B cell (primary cell): ENCODE measurements around the gene ELK4. TPM values are rescaled to one million over a fixed set of nuclear protein-coding genes. Genes with fewer than 3 reads are reported as not detected.

Experiments
- ATAC-seq: fragments of 200-7000 bp; cut with Tn5 transposase; one replicate; pipeline ENCODE4 v1.10.0; 2021; ENCODE audit warnings: low read depth, mild to moderate bottlenecking, moderate number of reproducible peaks, moderate library complexity
- CTCF ChIA-PET: fragments of 350-600 bp; sonication (Branson Sonifier 250); formaldehyde crosslinking; loops from one replicate; lab custom pipeline; 2021; ENCODE audit warnings: antibody characterized with exemption, inconsistent platforms; lab: Charles Lee
- POLR2A ChIA-PET: fragments of 350-600 bp; sonication (Branson Sonifier 250); formaldehyde crosslinking; loops from one replicate; lab custom pipeline; 2021; ENCODE audit warnings: antibody characterized with exemption; lab: Charles Lee
- DNase-seq: peaks from one replicate; pipeline ENCODE4 v3.0.0; 2013
- H2AFZ ChIP-seq: 2 replicates; pipeline ENCODE4 v1.6.1; 2012; ENCODE audit warnings: mild to moderate bottlenecking, low read depth, low read length; ENCODE audit not compliant: insufficient read depth, poor library complexity, severe bottlenecking
- H3K27ac ChIP-seq, 2 donors: 1 replicate in 1 of 2; 2 replicates in 1 of 2; pipeline ENCODE4 v1.5.1; 2012 to 2013; ENCODE audit warnings: low read length in 2 of 2, mild to moderate bottlenecking in 2 of 2, moderate library complexity in 1 of 2
- H3K27me3 ChIP-seq, 4 experiments: fragments of 200-600 bp in 1 of 4; sonication (generic) in 1 of 4; replicated peaks in 1 of 4; 1 replicate in 2 of 4; 2 replicates in 2 of 4; pipeline versions ENCODE4 v1.6.1 to v1.7.0; 2013 to 2016; ENCODE audit warnings: low read length in 3 of 4, mild to moderate bottlenecking in 2 of 4, mixed read lengths in 1 of 4, moderate library complexity in 1 of 4; ENCODE audit not compliant: insufficient read depth in 4 of 4, control insufficient read depth in 3 of 4; ENCODE audit errors: control extremely low read depth in 1 of 4
- H3K36me3 ChIP-seq, 2 experiments: replicated peaks in 1 of 2; 1 replicate in 1 of 2; 2 replicates in 1 of 2; pipeline versions ENCODE4 v1.6.1 to v1.7.1; 2013; ENCODE audit warnings: low read length in 1 of 2; ENCODE audit not compliant: insufficient read depth in 2 of 2, control insufficient read depth in 1 of 2; ENCODE audit errors: control extremely low read depth in 1 of 2, extremely low read depth in 1 of 2
- H3K4me1 ChIP-seq, 2 donors: fragments of 200-600 bp in 1 of 2; sonication (generic) in 1 of 2; 1 replicate in 1 of 2; 2 replicates in 1 of 2; pipeline versions ENCODE4 v1.5.1 to v1.6.1; 2013 to 2017; ENCODE audit warnings: low read length in 2 of 2; ENCODE audit not compliant: control insufficient read depth in 2 of 2, insufficient read depth in 2 of 2
- H3K4me2 ChIP-seq: replicated peaks from 2 replicates; pipeline ENCODE3; 2012; ENCODE audit warnings: mild to moderate bottlenecking, low read depth, low read length; ENCODE audit not compliant: poor library complexity, severe bottlenecking
- H3K4me3 ChIP-seq, 5 experiments: fragments of 200-600 bp in 1 of 5; sonication (generic) in 1 of 5; 1 replicate in 3 of 5; 2 replicates in 2 of 5; pipeline versions ENCODE4 v1.5.1 to v1.7.0; 2011 to 2016; ENCODE audit warnings: low read length in 4 of 5, mild to moderate bottlenecking in 4 of 5, low read depth in 2 of 5, control low read depth in 1 of 5, moderate library complexity in 1 of 5; ENCODE audit not compliant: insufficient read depth in 1 of 5; ENCODE audit errors: control extremely low read depth in 1 of 5, extremely low read depth in 1 of 5
- H3K79me2 ChIP-seq: fragments of 200-600 bp; sonication (generic); one replicate; pipeline ENCODE4 v1.6.0; 2016; ENCODE audit warnings: low read length; ENCODE audit not compliant: control insufficient read depth, insufficient read depth
- H3K9ac ChIP-seq: fragments of 200-600 bp; sonication (generic); 2 replicates; pipeline ENCODE4 v1.6.1; 2017; ENCODE audit warnings: mild to moderate bottlenecking, low read length, moderate library complexity
- H3K9me3 ChIP-seq, 3 donors: one replicate each; pipeline versions ENCODE4 v1.6.1 to v1.7.1; 2013; ENCODE audit warnings: low read length in 2 of 3; ENCODE audit not compliant: control insufficient read depth in 2 of 3, insufficient read depth in 1 of 3; ENCODE audit errors: control extremely low read depth in 1 of 3
- H4K20me1 ChIP-seq: 2 replicates; pipeline ENCODE4 v1.6.0; 2012; ENCODE audit warnings: mild to moderate bottlenecking, low read length; ENCODE audit not compliant: insufficient read depth, control insufficient read depth, poor library complexity, severe bottlenecking
- H3K27ac Mint-ChIP-seq: one replicate; pipeline ENCODE4 v1.8.0; 2021; ENCODE audit warnings: mixed read lengths
- H3K27me3 Mint-ChIP-seq: one replicate; pipeline ENCODE4 v1.8.0; 2021; ENCODE audit warnings: mixed read lengths
- H3K4me1 Mint-ChIP-seq: one replicate; pipeline ENCODE4 v1.8.0; 2021; ENCODE audit warnings: mixed read lengths
- H3K4me3 Mint-ChIP-seq: one replicate; pipeline ENCODE4 v1.8.0; 2021; ENCODE audit warnings: mixed read lengths
- H3K9me3 Mint-ChIP-seq: one replicate; pipeline ENCODE4 v1.8.0; 2022; ENCODE audit warnings: mixed read lengths; ENCODE audit not compliant: insufficient read depth
- EZH2 ChIP-seq: IDR thresholded peaks from 2 replicates; pipeline ENCODE4 v1.6.1; 2012; ENCODE audit warnings: borderline replicate concordance, low read depth, mild to moderate bottlenecking, moderate library complexity, low read length; ENCODE audit not compliant: insufficient read depth, poor library complexity, severe bottlenecking
- WGBS: methylation state at CpG from one replicate; pipeline ENCODE4 v1.1.5; 2013; ENCODE audit warnings: missing lambda C conversion rate; ENCODE audit not compliant: insufficient coverage; 5-methylcytosine and 5-hydroxymethylcytosine counted together
- intact Hi-C: fragments of 100-400 bp; cut with micrococcal nuclease; formaldehyde crosslinking; loops from one replicate; pipeline ENCODE4 v1.10.0; 2022
- polyA plus RNA-seq: library from polyadenylated mRNA; depleted of rRNA; stranded (reverse); fragments of >200 nt; gene quantifications from 2 replicates; pipeline ENCODE4 v1.2.3, GENCODE V29; 2012
- total RNA-seq, 2 donors: library from RNA; stranded (reverse); fragments of 120-200 nt in 1 of 2; gene quantifications; 1 replicate in 1 of 2; 2 replicates in 1 of 2; pipeline versions ENCODE4 v1.2.3 to v1.2.4, GENCODE V29; 2013 to 2022
- TF ChIP-seq, protein P1 (sequence below): fragments of 200-600 bp; IDR thresholded peaks from one replicate; pipeline ENCODE4 v1.8.0; 2022; ENCODE audit warnings: antibody characterized with exemption, mild to moderate bottlenecking

Gene ELK4
- total and polyA plus RNA-seq, 2 donors (not counting 1 experiment from before 2014, with no cell fraction given): 11.0 to 151 TPM

DNA sequence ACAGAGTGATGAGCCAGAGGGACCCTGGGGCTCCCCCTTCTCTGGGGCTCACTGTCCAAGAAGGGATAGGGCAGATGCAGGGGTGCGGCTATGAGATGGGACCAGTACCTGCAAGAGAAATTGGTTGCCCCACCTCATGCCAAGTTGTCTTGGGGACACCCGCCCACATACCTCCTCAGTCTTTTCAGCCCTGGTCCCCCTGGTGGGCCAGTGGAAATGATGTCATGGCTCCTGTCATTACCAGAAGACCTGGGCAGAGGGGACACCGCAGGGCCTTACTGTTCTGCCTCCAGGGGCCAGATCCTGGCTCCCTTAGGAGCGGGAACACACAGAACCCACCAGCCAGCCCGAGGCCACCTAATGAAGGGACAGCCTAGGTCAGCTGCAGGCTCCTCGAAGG is 64.1 kb downstream of the ELK4 start:
- no peaks in the 10 kb centered on the region for H3K36me3 ChIP-seq
- no peaks in the 10 kb centered on the region for H3K79me2 ChIP-seq
- intact Hi-C loops: no loop called here
- H3K27me3 ChIP-seq: peaks cover 0 to 52% (median 24%) of the 10 kb centered on the region in 4 experiments
- Mint-ChIP-seq H3K27ac (no peak overlapping the region), H3K9me3 (no peaks in the 10 kb centered on the region), H3K4me3 (no peak overlapping the region), H3K27me3 (peaks cover 62% of the 10 kb centered on the region), H3K4me1 (peaks cover 5% of the 10 kb centered on the region)
- WGBS: 94% methylated on average over 4 of the region's 6 CpGs
- no peaks in the 10 kb centered on the region for H4K20me1 ChIP-seq
- no peak overlapping the region for H3K4me2 ChIP-seq
- no peak overlapping the region for H3K27ac ChIP-seq
- H3K4me3 ChIP-seq: no peak overlapping the region
- ChIA-PET POLR2A (interaction anchor here (0.6 kb wide), 1 partner anchor 643 kb away, joined by 4 read pairs; no protein-coding TSS in a partner anchor), CTCF (interaction anchor here (1.3 kb wide), 1 partner anchor 39 kb away, joined by 4 read pairs; no protein-coding TSS in a partner anchor)
- H2AFZ ChIP-seq: no peak overlapping the region
- ATAC-seq (no peak), DNase-seq (no peak)
- peaks cover 6 to 10% of the 10 kb centered on the region in 2 donors for H3K4me1 ChIP-seq
- peaks cover 0 to 1% (median 0%) of the 10 kb centered on the region in 3 donors for H3K9me3 ChIP-seq
- H3K9ac ChIP-seq: no peak overlapping the region
- TF ChIP-seq, protein P1, sequence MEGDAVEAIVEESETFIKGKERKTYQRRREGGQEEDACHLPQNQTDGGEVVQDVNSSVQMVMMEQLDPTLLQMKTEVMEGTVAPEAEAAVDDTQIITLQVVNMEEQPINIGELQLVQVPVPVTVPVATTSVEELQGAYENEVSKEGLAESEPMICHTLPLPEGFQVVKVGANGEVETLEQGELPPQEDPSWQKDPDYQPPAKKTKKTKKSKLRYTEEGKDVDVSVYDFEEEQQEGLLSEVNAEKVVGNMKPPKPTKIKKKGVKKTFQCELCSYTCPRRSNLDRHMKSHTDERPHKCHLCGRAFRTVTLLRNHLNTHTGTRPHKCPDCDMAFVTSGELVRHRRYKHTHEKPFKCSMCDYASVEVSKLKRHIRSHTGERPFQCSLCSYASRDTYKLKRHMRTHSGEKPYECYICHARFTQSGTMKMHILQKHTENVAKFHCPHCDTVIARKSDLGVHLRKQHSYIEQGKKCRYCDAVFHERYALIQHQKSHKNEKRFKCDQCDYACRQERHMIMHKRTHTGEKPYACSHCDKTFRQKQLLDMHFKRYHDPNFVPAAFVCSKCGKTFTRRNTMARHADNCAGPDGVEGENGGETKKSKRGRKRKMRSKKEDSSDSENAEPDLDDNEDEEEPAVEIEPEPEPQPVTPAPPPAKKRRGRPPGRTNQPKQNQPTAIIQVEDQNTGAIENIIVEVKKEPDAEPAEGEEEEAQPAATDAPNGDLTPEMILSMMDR: no peak
- TF ChIP-seq EZH2: no peak

DNA sequence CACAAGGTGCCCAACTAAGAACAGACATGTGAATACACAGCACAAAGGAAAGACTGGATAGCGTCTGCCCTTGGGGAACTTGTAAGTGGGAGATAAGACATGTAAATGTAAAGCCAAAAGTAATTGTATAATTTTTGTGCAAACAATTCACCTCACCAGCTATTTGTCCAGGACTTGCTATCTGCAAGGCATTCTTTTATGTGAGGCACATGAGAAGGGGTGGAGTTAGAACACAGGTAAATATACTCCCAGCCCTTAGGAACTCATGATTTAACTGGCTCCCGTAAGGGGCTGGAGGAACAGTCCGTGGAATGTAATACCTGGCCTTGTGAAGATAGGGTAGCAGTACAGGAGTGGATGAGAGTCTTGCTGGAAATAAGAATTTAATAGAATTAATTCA is 66.0 kb downstream of the ELK4 start:
- Histone ChIP-seq H3K9ac (no peak overlapping the region), H3K9me3 (peaks cover 6 to 12% (median 9%) of the 10 kb centered on the region in 3 donors), H3K27ac (no peak overlapping the region), H3K4me3 (no peak overlapping the region), H3K79me2 (no peaks in the 10 kb centered on the region), H2AFZ (no peak overlapping the region), H3K36me3 (no peaks in the 10 kb centered on the region), H3K4me2 (no peak overlapping the region), H4K20me1 (no peaks in the 10 kb centered on the region), H3K4me1 (peaks cover 6 to 10% of the 10 kb centered on the region in 2 donors), H3K27me3 (peaks cover 0 to 42% (median 24%) of the 10 kb centered on the region in 4 experiments)
- POLR2A ChIA-PET: no interaction called here
- CTCF ChIA-PET: no interaction called here
- H3K4me1 Mint-ChIP-seq: peaks cover 5% of the 10 kb centered on the region
- H3K9me3 Mint-ChIP-seq: peaks cover 7% of the 10 kb centered on the region
- DNase-seq (no peak), ATAC-seq (no peak)
- intact Hi-C loops: no loop called here
- H3K27ac Mint-ChIP-seq: no peak overlapping the region
- no peak for TF ChIP-seq EZH2
- TF ChIP-seq, protein P1: no peak
- peaks cover 45% of the 10 kb centered on the region for H3K27me3 Mint-ChIP-seq
- H3K4me3 Mint-ChIP-seq: no peak overlapping the region
- 93% methylated on average over 2 of the region's 3 CpGs for WGBS
